T-helper 2 cell treated with Interferon-gamma antibody and Interleukin-4, amounts not matched to agents 100 ng/mL and 5 ng/mL, for 36 hours (primary cell): Measurements from ENCODE around the gene EPHA2. TPM values are rescaled to one million over a fixed set of nuclear protein-coding genes. Genes with fewer than 3 reads are reported as not detected.

Source experiments
- intact Hi-C: fragments of 100-400 bp; cut with micrococcal nuclease; formaldehyde crosslinking; loops from one replicate; pipeline ENCODE4 v1.15.1; 2023
- total RNA-seq: library from RNA; stranded (reverse); gene quantifications from 2 replicates; pipeline ENCODE4 v1.2.3, GENCODE V29; 2022

Gene EPHA2
- total RNA-seq, 1 donor from 2014 or later = not detected

GRCh38 chr1:16076031-16076864 is 79.6 kb downstream of the EPHA2 start:
- intact Hi-C loops = no loop called here

GRCh38 chr1:16075337-16076030 is 80.4 kb downstream of the EPHA2 start:
- intact Hi-C loops = no loop called here

Other genes starting within 250 kb of the EPHA2 start
- gene ZBTB17, start 180.0 kb downstream of the EPHA2 start, total RNA-seq = 35.3 and 43.6 TPM in 2 replicates
- not detected in 2 replicates for gene SRARP, start 151.8 kb downstream of the EPHA2 start, total RNA-seq
- not detected in 2 replicates for gene HSPB7, start 138.0 kb downstream of the EPHA2 start, total RNA-seq
- gene CLCNKA, start 134.0 kb downstream of the EPHA2 start, total RNA-seq = not detected in 2 replicates
- not detected in 2 replicates for gene CLCNKB, start 112.3 kb downstream of the EPHA2 start, total RNA-seq
- gene FAM131C, start 82.4 kb downstream of the EPHA2 start, total RNA-seq = 0.41 and 0.45 TPM in 2 replicates
- gene ARHGEF19, start 56.6 kb upstream of the EPHA2 start, total RNA-seq = 9.5 and 10.1 TPM in 2 replicates
- gene CPLANE2, start 81.1 kb upstream of the EPHA2 start, total RNA-seq = 6.1 and 6.3 TPM in 2 replicates
- gene FBXO42, start 196.4 kb upstream of the EPHA2 start, total RNA-seq = 17.2 and 20.5 TPM in 2 replicates
- gene SZRD1, start 211.2 kb upstream of the EPHA2 start, total RNA-seq = 167 and 173 TPM in 2 replicates